Measurements from ENCODE around the gene EPS8L1. TPM values are rescaled to one million over a fixed set of nuclear protein-coding genes. Genes with fewer than 3 reads are reported as not detected.
"Not testable (repeated sequence)": the region's sequence is repeated elsewhere in the genome, so short reads cannot be mapped to it uniquely, and the experiment has no call there.

EPS8L1 gene
- total RNA-seq, 6 donors from 2014 or later: 30.2 to 55.7 (median 43.3) TPM

DNA sequence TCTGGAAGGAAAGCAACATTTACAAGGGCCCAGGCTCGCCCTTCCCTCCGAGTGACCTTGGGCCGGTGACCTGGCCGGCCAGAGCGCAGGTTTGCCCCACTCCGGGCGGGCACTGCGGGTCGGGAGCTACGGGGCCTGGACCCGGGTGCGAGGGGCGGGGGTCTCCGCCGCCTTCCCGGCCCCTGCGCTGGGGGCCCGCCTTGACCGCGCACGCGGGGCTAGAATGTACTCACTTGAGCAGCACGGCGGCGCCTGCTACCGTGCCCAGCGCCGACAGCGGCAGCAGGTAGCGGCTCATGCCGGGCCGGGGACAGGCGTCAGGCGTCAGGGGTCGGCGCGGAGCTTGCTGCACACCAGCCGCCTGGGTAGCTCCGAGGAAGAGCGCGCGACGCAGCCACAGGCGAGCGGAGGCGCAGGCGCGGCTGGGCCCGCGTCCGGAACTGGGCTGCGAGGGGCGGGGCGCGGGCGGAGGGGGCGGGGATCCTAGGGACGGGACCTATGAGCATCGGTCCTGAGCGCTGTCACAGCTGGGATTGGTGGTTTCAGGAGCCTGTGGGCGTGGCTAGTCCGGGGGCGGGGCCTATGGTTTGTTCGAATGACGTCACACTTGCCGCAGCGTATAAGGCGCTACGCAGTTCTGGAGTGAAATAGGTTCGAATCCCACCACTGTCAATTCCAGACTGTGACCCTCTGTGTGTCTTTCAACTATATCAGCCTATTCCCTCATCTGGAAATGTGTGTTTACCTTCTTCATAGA, 12.8 kb upstream of the EPS8L1 start, which contains the start of gene RDH13:
RDH13 (minus strand) TSS at position 414 of the 757 bp plus-strand sequence; CDS start at position 298, 116 bp downstream.
- Histone ChIP-seq H3K4me3 (peak within 1 kb of the TSS; percentile 70 to 84 (median 74)), H3K36me3 (peaks cover 0 to 12% (median 6%) of the 10 kb centered on the region in 4 donors), H3K27ac (peak within 1 kb of the TSS; percentile 61 to 77 (median 66)), H3K9me3 (no peaks in the 10 kb centered on the region), H3K4me1 (peaks cover 6 to 18% (median 9%) of the 10 kb centered on the region in 4 donors), H3K27me3 (no peaks in the 10 kb centered on the region)
- ATAC-seq (ENCODE audit: low FRiP score in 2 of 2): peak; percentile 99
- TF ChIP-seq POLR2AphosphoS5 (IDR thresholded peaks at IDR 0.05): peak in 1 of 2 donors; percentile 38
- TF ChIP-seq POLR2A (IDR thresholded peaks at IDR 0.05): peak in 2 of 4 donors; percentile 31 to 61
- TF ChIP-seq, protein P1, sequence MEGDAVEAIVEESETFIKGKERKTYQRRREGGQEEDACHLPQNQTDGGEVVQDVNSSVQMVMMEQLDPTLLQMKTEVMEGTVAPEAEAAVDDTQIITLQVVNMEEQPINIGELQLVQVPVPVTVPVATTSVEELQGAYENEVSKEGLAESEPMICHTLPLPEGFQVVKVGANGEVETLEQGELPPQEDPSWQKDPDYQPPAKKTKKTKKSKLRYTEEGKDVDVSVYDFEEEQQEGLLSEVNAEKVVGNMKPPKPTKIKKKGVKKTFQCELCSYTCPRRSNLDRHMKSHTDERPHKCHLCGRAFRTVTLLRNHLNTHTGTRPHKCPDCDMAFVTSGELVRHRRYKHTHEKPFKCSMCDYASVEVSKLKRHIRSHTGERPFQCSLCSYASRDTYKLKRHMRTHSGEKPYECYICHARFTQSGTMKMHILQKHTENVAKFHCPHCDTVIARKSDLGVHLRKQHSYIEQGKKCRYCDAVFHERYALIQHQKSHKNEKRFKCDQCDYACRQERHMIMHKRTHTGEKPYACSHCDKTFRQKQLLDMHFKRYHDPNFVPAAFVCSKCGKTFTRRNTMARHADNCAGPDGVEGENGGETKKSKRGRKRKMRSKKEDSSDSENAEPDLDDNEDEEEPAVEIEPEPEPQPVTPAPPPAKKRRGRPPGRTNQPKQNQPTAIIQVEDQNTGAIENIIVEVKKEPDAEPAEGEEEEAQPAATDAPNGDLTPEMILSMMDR (IDR thresholded peaks at IDR 0.05): no peak
- TF ChIP-seq EP300 (IDR thresholded peaks at IDR 0.05): no peak
- 2 to 3% methylated on average over 24 to 66 of the region's 70 CpGs for WGBS, 2 donors
- peak; percentile 94 to 100 for DNase-seq

DNA sequence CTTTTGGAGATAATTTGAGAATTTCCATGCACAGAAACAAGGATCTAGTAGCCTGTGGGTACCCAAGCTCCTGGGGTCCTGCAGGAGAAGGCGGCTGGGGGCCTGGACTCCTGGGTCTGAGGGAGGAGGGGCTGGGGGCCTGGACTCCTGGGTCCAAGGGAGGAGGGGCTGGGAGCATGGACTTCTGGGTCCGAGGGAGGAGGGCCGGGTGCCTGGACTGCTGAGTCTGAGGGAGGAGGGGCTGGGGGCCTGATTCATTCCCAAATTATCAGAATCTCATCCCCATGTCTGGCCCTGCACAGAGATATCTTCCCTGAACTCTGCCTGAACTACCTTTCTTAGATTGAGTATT, 12.2 kb upstream of the EPS8L1 start:
- Histone ChIP-seq H3K27ac (peak overlapping the region in 3 of 4 donors; percentile 63 to 77 (median 69)), H3K36me3 (peaks cover 0 to 6% (median 2%) of the 10 kb centered on the region in 4 donors), H3K4me1 (peaks cover 6 to 18% (median 9%) of the 10 kb centered on the region in 4 donors), H3K27me3 (no peaks in the 10 kb centered on the region), H3K4me3 (peak overlapping the region in 2 of 4 donors; percentile 70 to 73), H3K9me3 (no peaks in the 10 kb centered on the region)
- TF ChIP-seq, protein P1 (IDR thresholded peaks at IDR 0.05): no peak
- no peak for TF ChIP-seq POLR2AphosphoS5 (IDR thresholded peaks at IDR 0.05)
- no peak for TF ChIP-seq EP300 (IDR thresholded peaks at IDR 0.05)
- TF ChIP-seq POLR2A (IDR thresholded peaks at IDR 0.05): no peak
- WGBS, 2 donors: 68 to 74% methylated on average over 3 of the region's 3 CpGs
- ATAC-seq (ENCODE audit: low FRiP score in 2 of 2) (no peak), DNase-seq (no peak)

DNA sequence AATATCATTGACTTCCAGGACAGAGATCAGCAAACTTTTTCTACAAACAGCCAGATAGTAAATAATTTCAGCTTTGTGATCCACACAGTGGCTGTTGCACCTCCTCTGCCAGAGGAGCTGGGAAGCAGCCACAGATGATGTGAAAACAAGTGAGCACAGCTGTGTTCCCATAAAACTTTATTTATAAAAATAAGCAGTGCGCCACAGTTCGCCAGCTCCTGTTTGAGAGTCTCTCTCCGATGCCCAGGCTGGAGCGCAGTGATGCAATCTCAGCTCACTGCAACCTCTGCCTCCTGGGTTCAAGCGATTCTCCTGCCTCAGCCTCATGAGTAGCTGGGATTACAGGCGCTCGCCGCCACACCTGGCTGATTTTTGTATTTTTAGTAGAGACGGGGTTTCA, 10.2 kb upstream of the EPS8L1 start:
- not testable (repeated sequence) for H3K9me3 ChIP-seq; H3K27me3 ChIP-seq; H3K4me3 ChIP-seq; H3K36me3 ChIP-seq; ATAC-seq (ENCODE audit: low FRiP score in 2 of 2); H3K27ac ChIP-seq; DNase-seq
- H3K4me1 ChIP-seq: peaks cover 12 to 28% (median 13%) of the 10 kb centered on the region in 4 donors
- 83 to 86% methylated on average over 9 of the region's 9 CpGs for WGBS, 2 donors

DNA sequence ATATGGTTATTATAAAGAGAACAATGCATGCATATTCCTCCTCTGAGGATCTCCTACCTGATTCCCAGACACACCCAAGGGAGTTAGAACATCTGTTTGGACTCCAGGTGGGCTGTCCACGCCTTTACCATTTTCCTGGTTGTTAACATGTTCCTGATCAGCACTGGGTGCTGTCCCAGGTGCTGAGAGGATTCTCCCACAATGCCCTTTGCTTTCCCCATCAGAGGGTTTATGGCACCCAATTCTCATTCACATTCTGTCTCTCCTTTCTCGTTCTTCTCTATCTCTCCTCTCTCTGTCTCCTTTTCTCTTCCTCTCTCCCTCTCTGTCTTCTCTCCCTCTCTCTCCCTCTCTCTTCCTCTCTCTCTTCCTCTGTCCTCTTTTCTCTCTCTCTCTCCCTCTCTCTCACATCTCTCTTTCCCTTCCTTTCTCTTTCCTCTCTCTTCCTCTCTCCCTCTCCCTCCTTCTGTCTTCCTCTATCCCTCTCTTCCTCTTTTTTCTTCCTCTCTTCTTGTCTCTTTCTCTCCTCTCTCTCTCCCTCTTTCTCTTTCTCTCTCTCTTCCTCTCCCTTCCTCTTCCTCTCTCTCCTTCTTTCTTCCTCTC, 9.5 kb upstream of the EPS8L1 start:
- ATAC-seq (ENCODE audit: low FRiP score in 2 of 2) (no peak), DNase-seq (no peak)
- no peak overlapping the region for H3K27ac ChIP-seq
- H3K36me3 ChIP-seq: no peaks in the 10 kb centered on the region
- 28 to 34% methylated on average over 2 of the region's 2 CpGs for WGBS, 2 donors
- TF ChIP-seq POLR2AphosphoS5 (IDR thresholded peaks at IDR 0.05) (no peak), POLR2A (IDR thresholded peaks at IDR 0.05) (no peak), EP300 (IDR thresholded peaks at IDR 0.05) (no peak)
- TF ChIP-seq, protein P1 (IDR thresholded peaks at IDR 0.05): no peak
- no peaks in the 10 kb centered on the region for H3K27me3 ChIP-seq
- H3K9me3 ChIP-seq: no peaks in the 10 kb centered on the region
- peaks cover 12 to 28% (median 17%) of the 10 kb centered on the region in 4 donors for H3K4me1 ChIP-seq
- no peak overlapping the region for H3K4me3 ChIP-seq

DNA sequence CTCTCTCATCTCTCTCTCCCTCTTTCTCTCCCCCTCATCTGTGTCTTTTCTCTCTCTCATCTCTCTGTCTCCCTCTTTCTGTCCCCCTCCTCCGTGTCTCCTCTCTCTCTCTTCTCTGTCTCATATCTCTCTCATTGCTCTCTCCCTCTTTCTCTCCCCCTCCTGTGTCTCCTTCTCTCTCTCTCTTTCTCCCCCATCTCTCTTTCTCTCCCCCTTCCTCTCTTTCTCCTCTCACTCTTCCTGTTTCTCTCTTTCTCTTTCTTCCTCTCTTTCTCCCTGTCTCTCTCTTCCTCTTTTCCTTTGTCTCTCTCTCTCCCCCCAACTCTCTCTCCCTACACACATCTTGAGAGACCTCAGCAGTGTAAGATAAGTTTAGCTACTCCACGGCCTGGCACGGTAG, 7.8 kb upstream of the EPS8L1 start:
- H3K4me1 ChIP-seq: peaks cover 3 to 14% (median 12%) of the 10 kb centered on the region in 4 donors
- no peaks in the 10 kb centered on the region for H3K27me3 ChIP-seq
- 33 to 48% methylated on average over 3 of the region's 3 CpGs for WGBS, 2 donors
- H3K4me3 ChIP-seq: no peak overlapping the region
- ATAC-seq (ENCODE audit: low FRiP score in 2 of 2) (no peak), DNase-seq (no peak)
- no peaks in the 10 kb centered on the region for H3K36me3 ChIP-seq
- H3K27ac ChIP-seq: no peak overlapping the region
- TF ChIP-seq EP300 (IDR thresholded peaks at IDR 0.05) (no peak), POLR2A (IDR thresholded peaks at IDR 0.05) (no peak), POLR2AphosphoS5 (IDR thresholded peaks at IDR 0.05) (no peak)
- TF ChIP-seq, protein P1 (IDR thresholded peaks at IDR 0.05): no peak
- H3K9me3 ChIP-seq: no peaks in the 10 kb centered on the region
